DOHH2 (cell line): ENCODE measurements around the gene KSR1.

Experiments used
- H3F3A ChIP-seq: fragments of 200-600 bp; sonication (generic), shearing (Covaris generic); 2 replicates; pipeline ENCODE4 v1.6.0; 2016; ENCODE audit warnings: antibody characterized with exemption, mild to moderate bottlenecking; ENCODE audit not compliant: control insufficient read depth, insufficient read depth
- H3K27ac ChIP-seq: fragments of 200-600 bp; sonication (generic); 2 replicates; pipeline ENCODE4 v1.5.1; 2014; ENCODE audit warnings: low read depth, mild to moderate bottlenecking, low read length, moderate library complexity
- H3K27me3 ChIP-seq: fragments of 200-600 bp; sonication (generic); 2 replicates; pipeline ENCODE4 v1.6.1; 2014; ENCODE audit warnings: mild to moderate bottlenecking, low read length, mixed read lengths; ENCODE audit not compliant: control insufficient read depth
- H3K36me3 ChIP-seq: fragments of 200-600 bp; sonication (generic); 2 replicates; pipeline ENCODE4 v1.6.1; 2014; ENCODE audit warnings: mild to moderate bottlenecking, low read length, moderate library complexity, mixed read lengths; ENCODE audit not compliant: control insufficient read depth
- H3K4me1 ChIP-seq: fragments of 200-600 bp; sonication (generic); 2 replicates; pipeline ENCODE4 v1.6.1; 2014; ENCODE audit warnings: mild to moderate bottlenecking, low read length, mixed read lengths; ENCODE audit not compliant: control insufficient read depth
- H3K4me2 ChIP-seq: fragments of 200-600 bp; sonication (generic); 2 replicates; pipeline ENCODE4 v1.6.0; 2014; ENCODE audit warnings: mild to moderate bottlenecking, low read length, moderate library complexity
- H3K4me3 ChIP-seq: fragments of 200-600 bp; sonication (generic); 2 replicates; pipeline ENCODE4 v1.5.1; 2014; ENCODE audit warnings: mild to moderate bottlenecking, low read length, mixed read lengths
- H3K79me2 ChIP-seq: fragments of 200-600 bp; sonication (generic); 2 replicates; pipeline ENCODE4 v1.6.1; 2014; ENCODE audit warnings: mild to moderate bottlenecking, low read length, mixed read lengths; ENCODE audit not compliant: control insufficient read depth
- H3K9me2 ChIP-seq: fragments of 200-600 bp; sonication (generic); replicated peaks from 2 replicates; pipeline ENCODE4 v1.6.1; 2014; ENCODE audit warnings: mild to moderate bottlenecking, low read length, mixed read lengths; ENCODE audit not compliant: control insufficient read depth
- H3K9me3 ChIP-seq: fragments of 200-600 bp; sonication (generic); 2 replicates; pipeline ENCODE4 v1.6.1; 2014; ENCODE audit warnings: antibody characterized with exemption, low read length, mixed read lengths; ENCODE audit not compliant: control insufficient read depth, insufficient read depth
- H4K20me1 ChIP-seq: fragments of 200-600 bp; sonication (generic); 2 replicates; pipeline ENCODE4 v1.6.0; 2014; ENCODE audit warnings: low read depth, mild to moderate bottlenecking, antibody characterized with exemption, low read length, moderate library complexity; ENCODE audit not compliant: control insufficient read depth, insufficient read depth
- EZH2phosphoT487 ChIP-seq: fragments of 200-600 bp; sonication (generic); IDR thresholded peaks from 2 replicates; pipeline ENCODE4 v1.6.1; 2017; ENCODE audit warnings: borderline replicate concordance, mild to moderate bottlenecking, antibody characterized with exemption, low read length, moderate library complexity, mixed read lengths
- TF ChIP-seq, protein P1 (sequence below): fragments of 200-600 bp; sonication (generic); IDR thresholded peaks from one replicate; pipeline ENCODE4 v1.5.1; 2014; ENCODE audit warnings: antibody characterized with exemption, mild to moderate bottlenecking, low read depth, low read length; ENCODE audit not compliant: poor library complexity, severe bottlenecking

KSR1 gene

GRCh38 chr17:27514595-27515413 is 58.6 kb downstream of the KSR1 start:
- TF ChIP-seq EZH2phosphoT487 = no peak
- TF ChIP-seq, protein P1, sequence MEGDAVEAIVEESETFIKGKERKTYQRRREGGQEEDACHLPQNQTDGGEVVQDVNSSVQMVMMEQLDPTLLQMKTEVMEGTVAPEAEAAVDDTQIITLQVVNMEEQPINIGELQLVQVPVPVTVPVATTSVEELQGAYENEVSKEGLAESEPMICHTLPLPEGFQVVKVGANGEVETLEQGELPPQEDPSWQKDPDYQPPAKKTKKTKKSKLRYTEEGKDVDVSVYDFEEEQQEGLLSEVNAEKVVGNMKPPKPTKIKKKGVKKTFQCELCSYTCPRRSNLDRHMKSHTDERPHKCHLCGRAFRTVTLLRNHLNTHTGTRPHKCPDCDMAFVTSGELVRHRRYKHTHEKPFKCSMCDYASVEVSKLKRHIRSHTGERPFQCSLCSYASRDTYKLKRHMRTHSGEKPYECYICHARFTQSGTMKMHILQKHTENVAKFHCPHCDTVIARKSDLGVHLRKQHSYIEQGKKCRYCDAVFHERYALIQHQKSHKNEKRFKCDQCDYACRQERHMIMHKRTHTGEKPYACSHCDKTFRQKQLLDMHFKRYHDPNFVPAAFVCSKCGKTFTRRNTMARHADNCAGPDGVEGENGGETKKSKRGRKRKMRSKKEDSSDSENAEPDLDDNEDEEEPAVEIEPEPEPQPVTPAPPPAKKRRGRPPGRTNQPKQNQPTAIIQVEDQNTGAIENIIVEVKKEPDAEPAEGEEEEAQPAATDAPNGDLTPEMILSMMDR = no peak
- Histone ChIP-seq H3F3A (no peaks in the 10 kb centered on the region), H3K9me3 (no peaks in the 10 kb centered on the region), H3K4me3 (no peak overlapping the region), H4K20me1 (no peaks in the 10 kb centered on the region), H3K79me2 (no peaks in the 10 kb centered on the region), H3K36me3 (no peaks in the 10 kb centered on the region), H3K9me2 (no peaks in the 10 kb centered on the region), H3K27me3 (peaks cover 15% of the 10 kb centered on the region), H3K4me1 (no peaks in the 10 kb centered on the region), H3K27ac (no peak overlapping the region), H3K4me2 (no peak overlapping the region)

GRCh38 chr17:27518048-27518447 is 61.8 kb downstream of the KSR1 start:
- Histone ChIP-seq H3K9me2 (no peaks in the 10 kb centered on the region), H4K20me1 (no peaks in the 10 kb centered on the region), H3K27ac (no peak overlapping the region), H3K79me2 (no peaks in the 10 kb centered on the region), H3K4me3 (no peak overlapping the region), H3K36me3 (no peaks in the 10 kb centered on the region), H3K4me2 (no peak overlapping the region), H3K27me3 (peaks cover 22% of the 10 kb centered on the region), H3F3A (no peaks in the 10 kb centered on the region), H3K9me3 (no peaks in the 10 kb centered on the region), H3K4me1 (no peaks in the 10 kb centered on the region)
- TF ChIP-seq, protein P1 = no peak
- no peak for TF ChIP-seq EZH2phosphoT487

DNA sequence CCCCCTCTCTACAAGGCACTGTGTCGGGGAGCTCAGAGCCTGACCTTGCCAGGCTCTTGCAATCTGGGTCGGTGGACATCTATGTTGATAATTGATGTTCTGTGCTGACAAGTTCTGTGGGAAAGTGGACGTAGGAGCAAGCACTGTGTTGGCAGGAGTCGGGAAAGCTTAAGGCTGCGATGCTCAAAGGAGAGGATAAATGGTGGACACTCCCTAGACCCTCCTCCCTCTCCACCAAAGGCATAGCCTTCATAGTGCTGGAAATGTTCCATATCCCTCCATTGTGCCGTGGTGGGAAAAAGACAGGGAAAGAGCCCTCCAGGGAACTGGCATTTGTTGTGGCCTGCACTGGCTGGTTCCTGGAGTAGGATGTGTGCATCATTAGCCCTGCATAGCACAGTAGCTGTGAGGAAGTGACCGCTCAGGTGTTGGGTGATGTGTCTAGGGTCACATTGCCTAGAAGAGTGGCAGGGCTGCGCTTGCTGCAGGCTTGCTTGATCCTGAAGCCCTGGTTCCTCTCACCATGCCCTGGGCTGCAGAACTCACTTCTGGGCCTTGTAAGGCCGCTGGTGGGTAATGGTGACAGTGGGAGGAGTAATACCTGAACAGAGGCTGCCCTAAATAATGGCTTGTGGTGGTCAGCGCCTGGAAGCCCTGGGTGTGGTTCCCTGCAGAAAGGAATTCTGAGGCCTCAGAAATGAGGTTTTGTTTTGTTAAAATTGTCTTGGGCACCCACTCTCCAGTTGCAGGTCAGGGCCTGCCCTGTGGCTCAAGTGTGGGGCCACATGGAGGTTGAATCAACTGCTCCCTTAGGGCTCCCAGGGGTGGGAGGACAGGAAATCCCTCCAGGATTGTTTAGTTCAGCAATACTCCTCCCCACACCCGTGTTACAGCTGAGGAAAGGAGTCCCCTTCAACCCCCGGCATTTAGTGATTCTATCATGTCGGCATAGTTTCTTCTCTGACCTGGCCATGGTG is 62.6 kb downstream of the KSR1 start:
- no peak for TF ChIP-seq EZH2phosphoT487
- TF ChIP-seq, protein P1 = no peak
- H3K4me2 ChIP-seq = no peak overlapping the region
- no peaks in the 10 kb centered on the region for H3K79me2 ChIP-seq
- H3K27me3 ChIP-seq = peaks cover 25% of the 10 kb centered on the region
- no peaks in the 10 kb centered on the region for H3K36me3 ChIP-seq
- no peaks in the 10 kb centered on the region for H4K20me1 ChIP-seq
- H3K4me1 ChIP-seq = no peaks in the 10 kb centered on the region
- no peaks in the 10 kb centered on the region for H3F3A ChIP-seq
- no peaks in the 10 kb centered on the region for H3K9me3 ChIP-seq
- H3K4me3 ChIP-seq = no peak overlapping the region
- no peaks in the 10 kb centered on the region for H3K9me2 ChIP-seq
- H3K27ac ChIP-seq = no peak overlapping the region
